DND-41 (cell line): ENCODE data around the gene ADCY7.

ENCODE experiments used
- ATAC-seq: fragments of 200-7000 bp; cut with Tn5 transposase; 3 replicates; pipeline ENCODE4 v1.9.1; 2021; ENCODE audit warnings: low read depth; ENCODE audit not compliant: insufficient read depth
- DNase-seq: peaks from one replicate; pipeline ENCODE4 v3.0.0-alpha.2; 2020
- H2AFZ ChIP-seq: 2 replicates; pipeline ENCODE4 v1.6.0; 2012; ENCODE audit warnings: low read depth, low read length
- H3K27ac ChIP-seq: 2 replicates; pipeline ENCODE4 v1.5.1; 2012; ENCODE audit warnings: low read length, inconsistent platforms
- H3K27me3 ChIP-seq: fragments of 200-600 bp; sonication (generic); 2 replicates; pipeline ENCODE4 v1.6.0; 2012; ENCODE audit warnings: low read length, mild to moderate bottlenecking, inconsistent platforms; ENCODE audit not compliant: insufficient read depth, poor library complexity
- H3K36me3 ChIP-seq: 2 replicates; pipeline ENCODE4 v1.5.1; 2012; ENCODE audit warnings: low read length, inconsistent platforms; ENCODE audit not compliant: insufficient read depth
- H3K4me1 ChIP-seq: 2 replicates; pipeline ENCODE4 v1.5.1; 2012; ENCODE audit warnings: mild to moderate bottlenecking, low read length; ENCODE audit not compliant: insufficient read depth
- H3K4me2 ChIP-seq: 2 replicates; pipeline ENCODE4 v1.6.0; 2012; ENCODE audit warnings: mild to moderate bottlenecking, moderate library complexity, low read length, inconsistent platforms; ENCODE audit not compliant: insufficient read depth
- H3K4me3 ChIP-seq, 2 experiments: fragments of 200-600 bp in 1 of 2; shearing (Covaris generic) in 1 of 2; 2 replicates each; pipeline ENCODE4 v1.5.1; 2012 to 2016; ENCODE audit warnings: inconsistent platforms in 2 of 2, low read length in 2 of 2, mild to moderate bottlenecking in 2 of 2, low read depth in 1 of 2, moderate library complexity in 1 of 2
- H3K79me2 ChIP-seq: 2 replicates; pipeline ENCODE4 v1.6.0; 2012; ENCODE audit warnings: low read length, inconsistent platforms; ENCODE audit not compliant: insufficient read depth
- H3K9ac ChIP-seq: 2 replicates; pipeline ENCODE4 v1.6.0; 2012; ENCODE audit warnings: low read depth, mild to moderate bottlenecking, inconsistent platforms, low read length, moderate library complexity
- H3K9me3 ChIP-seq: 2 replicates; pipeline ENCODE4 v1.5.1; 2012; ENCODE audit warnings: low read length, moderate library complexity, mild to moderate bottlenecking, inconsistent platforms; ENCODE audit not compliant: insufficient read depth, severe bottlenecking
- H4K20me1 ChIP-seq: 2 replicates; pipeline ENCODE4 v1.6.0; 2012; ENCODE audit warnings: low read length; ENCODE audit not compliant: insufficient read depth
- EZH2 ChIP-seq: IDR thresholded peaks from 3 replicates; pipeline ENCODE4 v1.6.1; 2012; ENCODE audit warnings: borderline replicate concordance, low read depth, mild to moderate bottlenecking, moderate library complexity, low read length, inconsistent platforms; ENCODE audit not compliant: severe bottlenecking
- TF ChIP-seq, protein P1 (sequence below): IDR thresholded peaks from 2 replicates; pipeline ENCODE4 v1.5.1; 2012; ENCODE audit warnings: borderline replicate concordance, low read length, moderate library complexity, mild to moderate bottlenecking; ENCODE audit not compliant: poor library complexity, severe bottlenecking; ENCODE audit errors: extremely low read depth

ADCY7 gene

DNA sequence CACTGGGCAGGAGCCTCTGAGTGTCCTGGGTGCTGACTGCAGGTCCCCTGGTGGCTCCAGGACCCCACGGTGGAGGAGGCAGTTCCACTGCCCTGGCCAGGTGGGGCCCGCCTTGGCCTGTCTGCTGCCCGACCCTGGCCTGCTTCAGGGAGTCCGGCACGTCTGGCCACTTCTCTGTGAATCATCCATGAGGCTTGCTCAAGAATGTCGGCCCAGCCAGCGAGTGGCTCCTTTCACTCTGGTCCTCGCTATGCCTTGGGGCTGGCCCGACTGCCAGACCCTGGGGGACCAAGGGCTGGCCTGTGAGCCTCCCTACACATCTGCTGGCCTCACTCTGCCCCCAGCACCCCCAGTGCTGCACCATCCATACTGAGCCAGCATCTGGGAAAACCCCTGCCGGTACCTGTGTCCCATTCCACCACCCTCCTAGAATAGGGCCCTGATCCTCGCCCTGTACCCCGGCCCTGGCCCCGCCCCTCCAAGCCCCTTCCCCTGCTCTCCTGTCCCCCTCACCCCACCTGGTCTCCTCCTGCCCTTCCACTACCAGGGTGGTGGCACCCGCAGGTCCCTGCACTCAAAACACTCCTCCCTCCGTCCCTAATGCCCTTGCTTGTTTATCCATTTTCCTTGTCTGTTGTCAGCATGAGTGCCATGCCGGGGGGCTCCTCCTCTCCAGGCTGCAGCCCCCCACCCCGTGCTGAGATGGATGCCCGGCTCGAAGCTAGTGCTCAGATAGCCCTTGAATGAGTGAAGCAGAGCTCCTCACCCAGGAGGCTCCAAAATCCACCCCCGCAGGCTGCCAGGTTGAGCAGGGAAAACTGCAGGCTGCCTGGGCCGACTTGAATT is 35.5 kb downstream of the ADCY7 start:
- H3K9me3 ChIP-seq = no peaks in the 10 kb centered on the region
- DNase-seq (no peak), ATAC-seq (no peak)
- peaks cover 6% of the 10 kb centered on the region; the same call in 1 of the 2 replicates for H4K20me1 ChIP-seq
- H3K4me2 ChIP-seq = no peak overlapping the region
- no peak overlapping the region for H2AFZ ChIP-seq
- H3K27me3 ChIP-seq = no peaks in the 10 kb centered on the region
- H3K9ac ChIP-seq = no peak overlapping the region
- no peak overlapping the region for H3K27ac ChIP-seq
- H3K4me1 ChIP-seq = no peaks in the 10 kb centered on the region
- H3K36me3 ChIP-seq = no peaks in the 10 kb centered on the region
- TF ChIP-seq, protein P1, sequence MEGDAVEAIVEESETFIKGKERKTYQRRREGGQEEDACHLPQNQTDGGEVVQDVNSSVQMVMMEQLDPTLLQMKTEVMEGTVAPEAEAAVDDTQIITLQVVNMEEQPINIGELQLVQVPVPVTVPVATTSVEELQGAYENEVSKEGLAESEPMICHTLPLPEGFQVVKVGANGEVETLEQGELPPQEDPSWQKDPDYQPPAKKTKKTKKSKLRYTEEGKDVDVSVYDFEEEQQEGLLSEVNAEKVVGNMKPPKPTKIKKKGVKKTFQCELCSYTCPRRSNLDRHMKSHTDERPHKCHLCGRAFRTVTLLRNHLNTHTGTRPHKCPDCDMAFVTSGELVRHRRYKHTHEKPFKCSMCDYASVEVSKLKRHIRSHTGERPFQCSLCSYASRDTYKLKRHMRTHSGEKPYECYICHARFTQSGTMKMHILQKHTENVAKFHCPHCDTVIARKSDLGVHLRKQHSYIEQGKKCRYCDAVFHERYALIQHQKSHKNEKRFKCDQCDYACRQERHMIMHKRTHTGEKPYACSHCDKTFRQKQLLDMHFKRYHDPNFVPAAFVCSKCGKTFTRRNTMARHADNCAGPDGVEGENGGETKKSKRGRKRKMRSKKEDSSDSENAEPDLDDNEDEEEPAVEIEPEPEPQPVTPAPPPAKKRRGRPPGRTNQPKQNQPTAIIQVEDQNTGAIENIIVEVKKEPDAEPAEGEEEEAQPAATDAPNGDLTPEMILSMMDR = no peak
- no peak for TF ChIP-seq EZH2
- H3K79me2 ChIP-seq = no peaks in the 10 kb centered on the region
- H3K4me3 ChIP-seq = no peak overlapping the region

DNA sequence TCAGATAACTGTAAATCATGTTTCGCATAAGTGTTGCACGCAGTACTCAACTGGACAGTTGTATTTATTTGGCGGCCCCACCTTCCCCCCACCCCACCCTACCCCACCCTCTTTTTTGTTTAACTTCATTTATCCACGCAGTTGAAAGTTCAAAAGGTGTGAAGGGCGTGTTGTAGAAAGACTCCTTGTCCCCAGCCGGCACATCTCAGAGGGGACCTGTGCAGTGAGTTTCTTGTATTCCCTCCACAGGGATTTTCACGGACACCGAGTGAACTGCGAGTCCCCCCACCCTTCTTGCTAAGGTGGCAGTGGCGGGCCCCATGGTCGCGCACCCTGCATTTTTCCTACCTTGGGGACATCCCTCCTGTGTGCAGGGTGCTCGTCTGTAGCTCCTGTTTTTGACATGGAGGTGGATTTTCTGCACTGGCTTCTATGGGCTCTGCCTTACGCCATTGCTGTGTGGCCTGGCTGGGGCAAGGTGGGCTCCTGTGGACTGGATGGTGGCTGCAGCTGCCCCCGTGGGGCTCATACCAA is 36.2 kb downstream of the ADCY7 start:
- Histone ChIP-seq H3K4me1 (no peaks in the 10 kb centered on the region), H3K27ac (no peak overlapping the region), H2AFZ (no peak overlapping the region), H3K4me3 (no peak overlapping the region), H3K4me2 (no peak overlapping the region), H3K9me3 (no peaks in the 10 kb centered on the region), H3K36me3 (no peaks in the 10 kb centered on the region), H4K20me1 (peaks cover 6% of the 10 kb centered on the region; the same call in 1 of the 2 replicates), H3K9ac (no peak overlapping the region), H3K79me2 (no peaks in the 10 kb centered on the region), H3K27me3 (no peaks in the 10 kb centered on the region)
- no peak for TF ChIP-seq EZH2
- TF ChIP-seq, protein P1 = no peak
- ATAC-seq (no peak), DNase-seq (no peak)

DNA sequence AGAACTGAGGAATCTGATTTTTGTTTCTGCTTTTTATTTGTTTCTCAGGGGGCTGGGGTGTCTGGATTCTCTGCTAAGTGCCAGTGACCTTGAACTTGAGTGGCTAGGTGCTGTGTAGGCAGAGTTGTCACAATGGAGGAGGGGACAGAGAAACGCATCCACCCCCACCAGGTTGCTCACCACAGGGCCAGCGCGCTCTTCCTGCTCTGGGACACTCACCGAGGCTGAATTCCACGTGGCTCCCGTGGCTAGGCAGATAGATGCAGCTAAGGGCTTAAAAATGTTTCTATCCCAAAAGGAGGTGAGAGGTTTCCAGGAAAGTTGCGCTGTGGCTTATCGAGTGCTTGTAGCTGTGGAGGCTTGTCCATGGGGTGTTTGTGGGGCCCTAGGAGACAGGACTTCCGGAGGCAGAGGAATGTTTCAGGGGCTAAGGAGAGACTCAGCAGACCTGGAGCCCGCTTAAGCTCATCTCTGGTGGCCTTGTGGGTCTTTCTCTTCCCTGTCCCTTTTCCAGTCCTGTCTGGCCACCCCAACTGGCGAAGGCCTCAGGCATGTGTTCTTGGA is 36.8 kb downstream of the ADCY7 start:
- ATAC-seq (no peak), DNase-seq (no peak)
- no peaks in the 10 kb centered on the region for H3K4me1 ChIP-seq
- H2AFZ ChIP-seq = no peak overlapping the region
- H3K79me2 ChIP-seq = no peaks in the 10 kb centered on the region
- H3K4me2 ChIP-seq = no peak overlapping the region
- peaks cover 6% of the 10 kb centered on the region; the same call in 1 of the 2 replicates for H4K20me1 ChIP-seq
- no peaks in the 10 kb centered on the region for H3K36me3 ChIP-seq
- no peak overlapping the region for H3K4me3 ChIP-seq
- TF ChIP-seq EZH2 = no peak
- TF ChIP-seq, protein P1 = no peak
- H3K27ac ChIP-seq = no peak overlapping the region
- no peaks in the 10 kb centered on the region for H3K9me3 ChIP-seq
- H3K27me3 ChIP-seq = no peaks in the 10 kb centered on the region
- no peak overlapping the region for H3K9ac ChIP-seq
